B cell (primary cell): ENCODE results near the gene PPT2. TPM values are rescaled to one million over a fixed set of nuclear protein-coding genes. Genes with fewer than 3 reads are reported as not detected.

Experiments
- ATAC-seq: fragments of 200-7000 bp; cut with Tn5 transposase; one replicate; pipeline ENCODE4 v1.10.0; 2021; ENCODE audit warnings: low read depth, mild to moderate bottlenecking, moderate number of reproducible peaks, moderate library complexity
- CTCF ChIA-PET: fragments of 350-600 bp; sonication (Branson Sonifier 250); formaldehyde crosslinking; loops from one replicate; lab custom pipeline; 2021; ENCODE audit warnings: antibody characterized with exemption, inconsistent platforms; lab: Charles Lee
- POLR2A ChIA-PET: fragments of 350-600 bp; sonication (Branson Sonifier 250); formaldehyde crosslinking; loops from one replicate; lab custom pipeline; 2021; ENCODE audit warnings: antibody characterized with exemption; lab: Charles Lee
- DNase-seq: peaks from one replicate; pipeline ENCODE4 v3.0.0; 2013
- H2AFZ ChIP-seq: 2 replicates; pipeline ENCODE4 v1.6.1; 2012; ENCODE audit warnings: mild to moderate bottlenecking, low read depth, low read length; ENCODE audit not compliant: insufficient read depth, poor library complexity, severe bottlenecking
- H3K27ac ChIP-seq, 2 donors: 1 replicate in 1 of 2; 2 replicates in 1 of 2; pipeline ENCODE4 v1.5.1; 2012 to 2013; ENCODE audit warnings: low read length in 2 of 2, mild to moderate bottlenecking in 2 of 2, moderate library complexity in 1 of 2
- H3K27me3 ChIP-seq, 4 experiments: fragments of 200-600 bp in 1 of 4; sonication (generic) in 1 of 4; replicated peaks in 1 of 4; 1 replicate in 2 of 4; 2 replicates in 2 of 4; pipeline versions ENCODE4 v1.6.1 to v1.7.0; 2013 to 2016; ENCODE audit warnings: low read length in 3 of 4, mild to moderate bottlenecking in 2 of 4, mixed read lengths in 1 of 4, moderate library complexity in 1 of 4; ENCODE audit not compliant: insufficient read depth in 4 of 4, control insufficient read depth in 3 of 4; ENCODE audit errors: control extremely low read depth in 1 of 4
- H3K36me3 ChIP-seq, 2 experiments: replicated peaks in 1 of 2; 1 replicate in 1 of 2; 2 replicates in 1 of 2; pipeline versions ENCODE4 v1.6.1 to v1.7.1; 2013; ENCODE audit warnings: low read length in 1 of 2; ENCODE audit not compliant: insufficient read depth in 2 of 2, control insufficient read depth in 1 of 2; ENCODE audit errors: control extremely low read depth in 1 of 2, extremely low read depth in 1 of 2
- H3K4me1 ChIP-seq, 2 donors: fragments of 200-600 bp in 1 of 2; sonication (generic) in 1 of 2; 1 replicate in 1 of 2; 2 replicates in 1 of 2; pipeline versions ENCODE4 v1.5.1 to v1.6.1; 2013 to 2017; ENCODE audit warnings: low read length in 2 of 2; ENCODE audit not compliant: control insufficient read depth in 2 of 2, insufficient read depth in 2 of 2
- H3K4me2 ChIP-seq: replicated peaks from 2 replicates; pipeline ENCODE3; 2012; ENCODE audit warnings: mild to moderate bottlenecking, low read depth, low read length; ENCODE audit not compliant: poor library complexity, severe bottlenecking
- H3K4me3 ChIP-seq, 5 experiments: fragments of 200-600 bp in 1 of 5; sonication (generic) in 1 of 5; 1 replicate in 3 of 5; 2 replicates in 2 of 5; pipeline versions ENCODE4 v1.5.1 to v1.7.0; 2011 to 2016; ENCODE audit warnings: low read length in 4 of 5, mild to moderate bottlenecking in 4 of 5, low read depth in 2 of 5, control low read depth in 1 of 5, moderate library complexity in 1 of 5; ENCODE audit not compliant: insufficient read depth in 1 of 5; ENCODE audit errors: control extremely low read depth in 1 of 5, extremely low read depth in 1 of 5
- H3K79me2 ChIP-seq: fragments of 200-600 bp; sonication (generic); one replicate; pipeline ENCODE4 v1.6.0; 2016; ENCODE audit warnings: low read length; ENCODE audit not compliant: control insufficient read depth, insufficient read depth
- H3K9ac ChIP-seq: fragments of 200-600 bp; sonication (generic); 2 replicates; pipeline ENCODE4 v1.6.1; 2017; ENCODE audit warnings: mild to moderate bottlenecking, low read length, moderate library complexity
- H3K9me3 ChIP-seq, 3 donors: one replicate each; pipeline versions ENCODE4 v1.6.1 to v1.7.1; 2013; ENCODE audit warnings: low read length in 2 of 3; ENCODE audit not compliant: control insufficient read depth in 2 of 3, insufficient read depth in 1 of 3; ENCODE audit errors: control extremely low read depth in 1 of 3
- H4K20me1 ChIP-seq: 2 replicates; pipeline ENCODE4 v1.6.0; 2012; ENCODE audit warnings: mild to moderate bottlenecking, low read length; ENCODE audit not compliant: insufficient read depth, control insufficient read depth, poor library complexity, severe bottlenecking
- H3K27ac Mint-ChIP-seq: one replicate; pipeline ENCODE4 v1.8.0; 2021; ENCODE audit warnings: mixed read lengths
- H3K27me3 Mint-ChIP-seq: one replicate; pipeline ENCODE4 v1.8.0; 2021; ENCODE audit warnings: mixed read lengths
- H3K4me1 Mint-ChIP-seq: one replicate; pipeline ENCODE4 v1.8.0; 2021; ENCODE audit warnings: mixed read lengths
- H3K4me3 Mint-ChIP-seq: one replicate; pipeline ENCODE4 v1.8.0; 2021; ENCODE audit warnings: mixed read lengths
- H3K9me3 Mint-ChIP-seq: one replicate; pipeline ENCODE4 v1.8.0; 2022; ENCODE audit warnings: mixed read lengths; ENCODE audit not compliant: insufficient read depth
- EZH2 ChIP-seq: IDR thresholded peaks from 2 replicates; pipeline ENCODE4 v1.6.1; 2012; ENCODE audit warnings: borderline replicate concordance, low read depth, mild to moderate bottlenecking, moderate library complexity, low read length; ENCODE audit not compliant: insufficient read depth, poor library complexity, severe bottlenecking
- WGBS: methylation state at CpG from one replicate; pipeline ENCODE4 v1.1.5; 2013; ENCODE audit warnings: missing lambda C conversion rate; ENCODE audit not compliant: insufficient coverage; 5-methylcytosine and 5-hydroxymethylcytosine counted together
- intact Hi-C: fragments of 100-400 bp; cut with micrococcal nuclease; formaldehyde crosslinking; loops from one replicate; pipeline ENCODE4 v1.10.0; 2022
- polyA plus RNA-seq: library from polyadenylated mRNA; depleted of rRNA; stranded (reverse); fragments of >200 nt; gene quantifications from 2 replicates; pipeline ENCODE4 v1.2.3, GENCODE V29; 2012
- total RNA-seq, 2 donors: library from RNA; stranded (reverse); fragments of 120-200 nt in 1 of 2; gene quantifications; 1 replicate in 1 of 2; 2 replicates in 1 of 2; pipeline versions ENCODE4 v1.2.3 to v1.2.4, GENCODE V29; 2013 to 2022
- TF ChIP-seq, protein P1 (sequence below): fragments of 200-600 bp; IDR thresholded peaks from one replicate; pipeline ENCODE4 v1.8.0; 2022; ENCODE audit warnings: antibody characterized with exemption, mild to moderate bottlenecking

PPT2 gene
- total and polyA plus RNA-seq, 2 donors (not counting 1 experiment from before 2014, with no cell fraction given), result 1.2 to 4.2 TPM

GRCh38 chr6:32191696-32192607, 38.0 kb downstream of the PPT2 start:
- WGBS, result 37% methylated on average over 13 of the region's 15 CpGs
- intact Hi-C loops, result loop anchor here (10.0 kb wide), 2 partner anchors 457 to 697 kb away; partner anchors contain the start of genes CLIC1 and MICB
- Histone ChIP-seq H3K27me3 (no peaks in the 10 kb centered on the region), H2AFZ (peak overlapping the region; percentile 63), H3K4me1 (peaks cover 59 to 77% of the 10 kb centered on the region in 2 donors), H3K79me2 (peaks cover 58% of the 10 kb centered on the region), H3K27ac (peak overlapping the region; percentile 93 to 97), H3K4me3 (peak overlapping the region; percentile 72 to 99 (median 95)), H3K36me3 (peaks cover 0 to 25% of the 10 kb centered on the region in 2 experiments), H3K9ac (peak overlapping the region; percentile 96), H3K4me2 (peak overlapping the region; percentile 91), H3K9me3 (no peaks in the 10 kb centered on the region), H4K20me1 (no peaks in the 10 kb centered on the region)
- ATAC-seq, result no peak
- Mint-ChIP-seq H3K27ac (peak overlapping the region; percentile 96), H3K9me3 (no peaks in the 10 kb centered on the region), H3K4me1 (peaks cover 79% of the 10 kb centered on the region), H3K27me3 (no peaks in the 10 kb centered on the region), H3K4me3 (peak overlapping the region; percentile 91)
- DNase-seq, result peak; percentile 43
- CTCF ChIA-PET, result interaction anchor here (0.6 to 1.6 kb wide), 6 partner anchors 13 to 102 kb away, joined by 3 to 8 read pairs (median 5); partner anchors contain the start of gene ATF6B
- POLR2A ChIA-PET, result interaction anchor here (0.8 to 1.6 kb wide), 4 partner anchors 13 to 64 kb away, joined by 3 to 10 read pairs (median 6); partner anchors contain the start of gene ATF6B
- no peak for TF ChIP-seq EZH2
- TF ChIP-seq, protein P1, sequence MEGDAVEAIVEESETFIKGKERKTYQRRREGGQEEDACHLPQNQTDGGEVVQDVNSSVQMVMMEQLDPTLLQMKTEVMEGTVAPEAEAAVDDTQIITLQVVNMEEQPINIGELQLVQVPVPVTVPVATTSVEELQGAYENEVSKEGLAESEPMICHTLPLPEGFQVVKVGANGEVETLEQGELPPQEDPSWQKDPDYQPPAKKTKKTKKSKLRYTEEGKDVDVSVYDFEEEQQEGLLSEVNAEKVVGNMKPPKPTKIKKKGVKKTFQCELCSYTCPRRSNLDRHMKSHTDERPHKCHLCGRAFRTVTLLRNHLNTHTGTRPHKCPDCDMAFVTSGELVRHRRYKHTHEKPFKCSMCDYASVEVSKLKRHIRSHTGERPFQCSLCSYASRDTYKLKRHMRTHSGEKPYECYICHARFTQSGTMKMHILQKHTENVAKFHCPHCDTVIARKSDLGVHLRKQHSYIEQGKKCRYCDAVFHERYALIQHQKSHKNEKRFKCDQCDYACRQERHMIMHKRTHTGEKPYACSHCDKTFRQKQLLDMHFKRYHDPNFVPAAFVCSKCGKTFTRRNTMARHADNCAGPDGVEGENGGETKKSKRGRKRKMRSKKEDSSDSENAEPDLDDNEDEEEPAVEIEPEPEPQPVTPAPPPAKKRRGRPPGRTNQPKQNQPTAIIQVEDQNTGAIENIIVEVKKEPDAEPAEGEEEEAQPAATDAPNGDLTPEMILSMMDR, result no peak
